ENCODE measurements around the gene HIPK2. TPM values are rescaled to one million over a fixed set of nuclear protein-coding genes. Genes with fewer than 3 reads are reported as not detected.
A peak's percentile ranks its signal among the peaks of the same experiment; 100 is the strongest.

The HIPK2 gene
- total and polyA plus RNA-seq, 8 donors: 25.1 to 61.8 (median 30.4) TPM

DNA sequence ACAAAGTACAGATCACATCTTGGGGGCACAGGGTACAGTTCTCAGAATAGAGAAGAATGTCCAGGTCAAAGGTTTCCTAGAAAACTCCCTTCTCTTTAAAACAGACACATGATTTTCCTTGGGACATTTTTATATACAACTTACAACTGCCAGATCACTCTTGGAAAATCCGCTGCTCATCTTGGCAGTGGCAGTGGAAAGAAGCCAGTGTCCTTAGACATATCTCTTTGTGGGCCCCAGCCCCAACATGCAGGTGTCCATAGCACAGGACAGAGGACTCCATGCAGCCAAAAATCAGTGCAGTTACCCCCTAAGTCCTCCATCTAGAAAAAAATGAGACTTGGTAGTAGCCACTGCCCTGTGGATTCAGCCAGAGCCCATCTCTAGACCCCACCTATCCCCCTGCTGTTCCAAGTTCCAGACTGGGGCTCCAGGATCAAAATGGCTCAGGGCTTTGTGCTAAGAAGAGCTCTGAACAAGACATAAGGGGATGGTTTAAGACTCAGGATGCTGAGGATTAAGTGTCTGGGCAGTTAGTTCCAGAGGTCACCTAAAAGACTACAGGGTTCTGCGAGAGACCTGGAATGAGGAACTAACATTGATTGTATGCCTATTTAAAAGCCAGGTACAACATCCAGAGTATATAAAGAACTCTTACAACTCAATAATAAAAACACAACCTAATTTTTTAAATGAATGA lies 34.4 kb downstream of the HIPK2 start:
- intact Hi-C loops (cut with DNase I): no loop called here
- TF ChIP-seq, protein P1, sequence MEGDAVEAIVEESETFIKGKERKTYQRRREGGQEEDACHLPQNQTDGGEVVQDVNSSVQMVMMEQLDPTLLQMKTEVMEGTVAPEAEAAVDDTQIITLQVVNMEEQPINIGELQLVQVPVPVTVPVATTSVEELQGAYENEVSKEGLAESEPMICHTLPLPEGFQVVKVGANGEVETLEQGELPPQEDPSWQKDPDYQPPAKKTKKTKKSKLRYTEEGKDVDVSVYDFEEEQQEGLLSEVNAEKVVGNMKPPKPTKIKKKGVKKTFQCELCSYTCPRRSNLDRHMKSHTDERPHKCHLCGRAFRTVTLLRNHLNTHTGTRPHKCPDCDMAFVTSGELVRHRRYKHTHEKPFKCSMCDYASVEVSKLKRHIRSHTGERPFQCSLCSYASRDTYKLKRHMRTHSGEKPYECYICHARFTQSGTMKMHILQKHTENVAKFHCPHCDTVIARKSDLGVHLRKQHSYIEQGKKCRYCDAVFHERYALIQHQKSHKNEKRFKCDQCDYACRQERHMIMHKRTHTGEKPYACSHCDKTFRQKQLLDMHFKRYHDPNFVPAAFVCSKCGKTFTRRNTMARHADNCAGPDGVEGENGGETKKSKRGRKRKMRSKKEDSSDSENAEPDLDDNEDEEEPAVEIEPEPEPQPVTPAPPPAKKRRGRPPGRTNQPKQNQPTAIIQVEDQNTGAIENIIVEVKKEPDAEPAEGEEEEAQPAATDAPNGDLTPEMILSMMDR (IDR thresholded peaks at IDR 0.05): no peak
- Histone ChIP-seq H3K36me3 (no peaks in the 10 kb centered on the region), H3K27me3 (no peaks in the 10 kb centered on the region), H3K4me1 (peaks cover 12 to 79% of the 10 kb centered on the region in 2 donors), H3K4me3 (no peak overlapping the region), H3K27ac (no peak overlapping the region), H3K9me3 (no peaks in the 10 kb centered on the region)
- DNase-seq (no peak), ATAC-seq (no peak)

DNA sequence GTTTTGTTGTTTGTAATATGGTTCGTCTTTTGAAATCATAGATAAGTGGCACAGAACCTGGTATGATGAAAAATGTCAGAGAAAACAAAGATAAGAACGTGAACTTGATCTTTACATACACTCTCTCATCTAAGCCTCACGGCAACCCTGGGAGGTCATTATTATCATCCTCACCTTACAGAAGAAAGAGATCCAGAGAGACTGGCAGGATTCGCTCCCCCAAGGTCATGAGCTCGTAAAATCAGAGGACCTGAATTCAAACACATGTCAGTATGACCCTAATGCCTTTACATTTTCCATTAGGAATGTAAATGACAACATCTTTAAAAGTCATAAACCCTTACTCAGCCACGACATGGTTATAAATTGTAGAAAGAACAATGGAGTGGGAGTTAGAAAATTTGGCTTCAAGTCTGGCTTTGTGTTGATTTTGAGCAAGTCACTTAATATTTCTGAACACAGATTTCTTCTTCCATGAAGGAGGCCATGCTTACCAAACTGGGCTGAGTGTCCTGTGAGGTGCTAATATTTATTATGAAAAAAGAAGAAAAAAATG lies 35.9 kb downstream of the HIPK2 start:
- DNase-seq (no peak), ATAC-seq (no peak)
- H3K4me1 ChIP-seq: peaks cover 10 to 79% of the 10 kb centered on the region in 2 donors
- no peaks in the 10 kb centered on the region for H3K9me3 ChIP-seq
- no peaks in the 10 kb centered on the region for H3K36me3 ChIP-seq
- H3K27me3 ChIP-seq: no peaks in the 10 kb centered on the region
- no peak overlapping the region for H3K27ac ChIP-seq
- intact Hi-C loops (cut with DNase I): no loop called here
- H3K4me3 ChIP-seq: no peak overlapping the region
- TF ChIP-seq, protein P1 (IDR thresholded peaks at IDR 0.05): no peak

DNA sequence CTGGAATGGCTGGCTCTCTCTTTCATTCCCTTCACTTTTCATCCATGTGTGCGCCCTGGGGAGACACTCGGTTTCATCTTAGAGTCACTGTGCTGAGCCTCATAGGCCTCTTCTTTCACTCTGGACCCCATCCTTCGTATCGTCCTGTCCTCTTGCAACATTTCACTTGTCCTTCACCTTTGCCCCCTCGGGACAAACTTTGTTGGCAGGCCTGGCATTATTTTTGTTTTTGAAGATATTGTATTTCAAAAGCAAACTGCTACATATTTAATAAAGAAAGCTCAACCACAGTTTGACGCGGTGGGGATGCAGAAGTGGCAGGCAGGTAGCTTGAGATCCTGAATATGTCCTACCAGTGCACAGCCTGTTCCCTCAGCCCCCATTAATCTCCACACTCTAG lies 36.6 kb downstream of the HIPK2 start:
- H3K27ac ChIP-seq: peak overlapping the region in 1 of 2 donors; percentile 21
- H3K4me3 ChIP-seq: no peak overlapping the region
- no peak for DNase-seq
- H3K27me3 ChIP-seq: no peaks in the 10 kb centered on the region
- intact Hi-C loops (cut with DNase I): no loop called here
- TF ChIP-seq, protein P1 (IDR thresholded peaks at IDR 0.05): no peak
- ATAC-seq: no peak
- peaks cover 8 to 77% of the 10 kb centered on the region in 2 donors for H3K4me1 ChIP-seq
- H3K9me3 ChIP-seq: no peaks in the 10 kb centered on the region
- no peaks in the 10 kb centered on the region for H3K36me3 ChIP-seq

GRCh38 chr7:139739863-139740597 lies 37.8 kb downstream of the HIPK2 start:
- Histone ChIP-seq H3K4me1 (peaks cover 0 to 77% of the 10 kb centered on the region in 2 donors), H3K9me3 (no peaks in the 10 kb centered on the region), H3K27ac (peak overlapping the region in 1 of 2 donors; percentile 21), H3K4me3 (no peak overlapping the region), H3K27me3 (no peaks in the 10 kb centered on the region), H3K36me3 (no peaks in the 10 kb centered on the region)
- DNase-seq (no peak), ATAC-seq (peak; percentile 26)
- intact Hi-C loops (cut with DNase I): no loop called here
- TF ChIP-seq, protein P1 (IDR thresholded peaks at IDR 0.05): no peak

- intact Hi-C loops (cut with DNase I): no loop called here
- H3K27me3 ChIP-seq: no peaks in the 10 kb centered on the region
- no peaks in the 10 kb centered on the region for H3K36me3 ChIP-seq
- H3K9me3 ChIP-seq: no peaks in the 10 kb centered on the region
- no peak overlapping the region for H3K27ac ChIP-seq
- TF ChIP-seq, protein P1 (IDR thresholded peaks at IDR 0.05): no peak
- H3K4me1 ChIP-seq: peaks cover 0 to 77% of the 10 kb centered on the region in 2 donors
- ATAC-seq (no peak), DNase-seq (no peak)
- no peak overlapping the region for H3K4me3 ChIP-seq
Measured at GRCh38 chr7:139738772-139739171, 39.0 kb downstream of the HIPK2 start.

Measured in left lung (tissue), 10 donors.